NCI-H2227 treated with DMSO at 0.1 percent for 48 hours (cell line): ENCODE data around the gene ESPL1.

Experiments used
- DNase-seq: peaks from one replicate; lab custom pipeline; 2025; lab: John Stamatoyannopoulos, UW

Gene ESPL1

DNA sequence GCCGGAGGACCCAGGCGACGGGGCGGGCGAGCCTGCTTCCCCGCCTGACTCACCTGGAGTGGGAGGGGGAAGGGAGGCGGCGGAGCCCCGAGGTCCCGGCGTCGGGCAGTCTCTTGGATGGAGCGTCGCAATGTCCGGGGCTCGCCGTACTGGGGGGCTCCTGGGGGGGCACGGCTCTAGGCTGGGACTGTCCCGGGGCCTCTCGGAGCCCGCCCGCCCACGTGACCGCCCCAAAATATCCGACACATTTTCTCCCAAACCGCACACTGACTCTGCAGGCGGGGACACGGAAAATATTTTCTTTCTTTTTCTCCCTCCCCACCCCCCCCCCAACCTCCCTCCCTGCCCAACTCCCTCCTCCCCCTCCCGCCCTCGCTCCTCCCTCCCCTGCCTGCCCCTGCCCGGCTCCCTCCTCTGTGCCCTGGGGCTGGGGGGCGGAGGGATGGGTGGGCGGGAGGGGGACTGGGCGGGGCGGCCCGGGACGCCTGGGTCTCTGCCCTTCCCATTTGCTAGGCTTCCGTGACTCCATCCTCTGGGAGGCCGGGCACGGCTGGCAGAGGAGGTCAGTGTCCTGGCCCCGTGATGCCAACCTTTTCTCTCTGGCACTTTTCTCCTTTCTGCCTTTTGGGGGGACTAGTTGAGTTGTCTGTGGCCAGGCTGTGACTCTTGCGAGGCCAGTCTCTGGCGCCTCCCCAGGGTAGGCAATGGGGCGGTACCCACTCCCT lies 36.0 kb upstream of the ESPL1 start, which contains the start of gene RARG:
RARG (minus strand) TSS at position 289 of the 725 bp plus-strand sequence. CDS start 4,664 bp downstream, outside the sequence.
- no peak for DNase-seq

GRCh38 chr12:53232646-53233461 lies 35.2 kb upstream of the ESPL1 start:
- DNase-seq: peak; percentile 20

GRCh38 chr12:53233671-53234121 lies 34.4 kb upstream of the ESPL1 start:
- no peak for DNase-seq

- peak; percentile 49 for DNase-seq
These were observed 33.7 kb upstream of the ESPL1 start for GRCh38 chr12:53234271-53234914.

GRCh38 chr12:53235164-53235563 lies 32.9 kb upstream of the ESPL1 start:
- DNase-seq: no peak

- DNase-seq: no peak
These were observed 32.2 kb upstream of the ESPL1 start for GRCh38 chr12:53235742-53236442.

GRCh38 chr12:53236443-53237111 lies 31.5 kb upstream of the ESPL1 start:
- DNase-seq: no peak

GRCh38 chr12:53239643-53240258 lies 28.3 kb upstream of the ESPL1 start:
- DNase-seq: no peak

DNA sequence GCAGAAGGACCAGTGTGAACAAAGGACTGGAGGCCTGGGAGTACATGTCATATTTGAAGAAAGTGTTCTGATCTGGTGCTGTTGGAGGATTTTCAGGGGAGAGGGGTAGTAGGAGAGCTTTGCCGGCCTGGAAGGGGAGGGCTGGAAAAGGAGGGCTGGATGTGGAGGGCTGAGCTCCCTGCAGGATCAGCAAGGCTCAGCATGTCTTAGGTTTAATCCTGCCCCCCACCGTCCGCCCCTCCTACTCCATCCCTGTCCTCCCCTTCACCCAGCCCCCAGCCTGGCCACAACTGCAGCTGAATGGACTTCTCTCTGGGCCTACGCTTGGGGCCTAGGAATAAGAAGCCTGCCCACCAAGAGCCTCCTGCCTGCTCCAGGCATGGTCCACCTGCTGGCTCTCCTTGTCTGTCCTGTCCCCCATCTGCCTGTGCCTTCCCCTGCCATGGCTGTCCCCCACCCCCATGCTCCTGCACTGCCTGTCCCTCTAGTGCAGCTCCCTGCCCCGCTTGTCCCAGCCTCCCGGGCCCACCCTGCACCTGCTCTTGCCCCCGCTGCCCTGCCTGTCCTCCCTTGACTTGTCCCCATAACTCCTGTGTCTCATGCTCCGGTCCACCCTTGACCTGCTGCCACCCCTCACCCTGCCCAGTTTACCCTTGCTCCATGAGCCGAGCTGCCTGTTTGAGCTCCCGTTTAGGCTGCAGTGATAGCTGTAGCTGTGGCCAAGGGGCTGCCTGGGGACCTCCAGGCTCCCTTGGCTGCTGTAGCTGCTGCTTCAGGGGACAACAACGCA lies 26.3 kb upstream of the ESPL1 start:
- no peak for DNase-seq

DNA sequence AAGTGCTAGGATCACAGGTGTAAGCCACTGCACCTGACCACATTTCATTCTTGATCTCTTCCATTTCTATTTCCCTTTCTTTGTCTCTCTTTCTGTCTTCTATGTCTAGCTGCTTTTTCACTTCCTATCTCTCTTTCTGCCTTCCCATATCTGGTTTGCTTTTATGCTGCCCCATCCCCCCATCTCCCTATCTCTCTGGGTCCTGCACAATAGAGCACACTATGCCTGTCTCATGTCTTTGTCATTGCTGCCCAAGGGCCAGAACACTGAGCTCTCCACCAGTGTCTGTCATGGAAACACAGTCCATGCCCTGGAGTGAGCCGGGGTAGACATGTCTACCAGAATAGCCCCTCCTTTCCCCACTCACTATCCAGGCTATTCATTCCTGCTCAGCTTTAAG lies 23.8 kb upstream of the ESPL1 start:
- no peak for DNase-seq

- no peak for DNase-seq
These were observed 22.8 kb upstream of the ESPL1 start for GRCh38 chr12:53245286-53245685.

DNA sequence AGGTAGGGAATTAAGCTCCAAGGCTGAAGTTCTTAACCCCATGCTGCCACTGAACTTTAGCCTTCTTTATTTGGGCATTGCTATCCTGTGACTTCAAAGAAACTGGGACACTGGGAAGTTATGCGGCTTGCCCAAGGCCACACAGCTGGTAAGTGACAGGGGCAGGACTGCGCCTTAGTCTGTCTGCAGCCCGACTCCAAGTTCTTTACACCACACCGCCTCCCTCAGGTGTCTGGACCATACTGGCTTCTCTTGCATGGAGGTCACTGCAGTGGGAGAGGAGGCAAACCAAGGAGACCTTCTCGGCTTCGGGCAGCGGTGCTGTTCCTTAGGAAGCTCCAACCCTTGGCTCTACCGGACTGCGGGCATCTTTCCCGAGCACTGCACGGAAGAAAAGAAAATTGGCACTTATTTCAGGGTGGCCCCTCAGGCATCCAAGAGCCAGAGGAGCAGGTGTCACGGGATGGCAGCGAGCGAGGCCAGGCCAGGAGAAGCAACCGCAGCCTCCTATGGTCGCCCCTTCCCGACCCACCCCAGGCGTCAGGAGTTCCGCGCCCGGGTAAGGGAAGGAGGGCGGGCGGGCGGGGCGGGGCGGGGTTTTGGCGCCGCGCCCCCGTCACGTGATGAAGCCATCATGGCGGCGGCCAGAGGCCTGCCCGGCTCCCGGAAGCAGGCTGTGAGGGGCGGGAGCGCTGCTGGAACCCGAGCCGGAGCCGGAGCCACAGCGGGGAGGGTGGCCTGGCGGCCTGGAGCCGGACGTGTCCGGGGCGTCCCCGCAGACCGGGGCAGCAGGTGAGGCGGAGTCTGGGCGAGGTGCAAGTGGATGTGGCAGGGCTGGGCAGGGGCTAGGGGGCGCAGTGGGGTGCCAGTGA lies 16.4 kb upstream of the ESPL1 start:
- peak; percentile 42 for DNase-seq

DNA sequence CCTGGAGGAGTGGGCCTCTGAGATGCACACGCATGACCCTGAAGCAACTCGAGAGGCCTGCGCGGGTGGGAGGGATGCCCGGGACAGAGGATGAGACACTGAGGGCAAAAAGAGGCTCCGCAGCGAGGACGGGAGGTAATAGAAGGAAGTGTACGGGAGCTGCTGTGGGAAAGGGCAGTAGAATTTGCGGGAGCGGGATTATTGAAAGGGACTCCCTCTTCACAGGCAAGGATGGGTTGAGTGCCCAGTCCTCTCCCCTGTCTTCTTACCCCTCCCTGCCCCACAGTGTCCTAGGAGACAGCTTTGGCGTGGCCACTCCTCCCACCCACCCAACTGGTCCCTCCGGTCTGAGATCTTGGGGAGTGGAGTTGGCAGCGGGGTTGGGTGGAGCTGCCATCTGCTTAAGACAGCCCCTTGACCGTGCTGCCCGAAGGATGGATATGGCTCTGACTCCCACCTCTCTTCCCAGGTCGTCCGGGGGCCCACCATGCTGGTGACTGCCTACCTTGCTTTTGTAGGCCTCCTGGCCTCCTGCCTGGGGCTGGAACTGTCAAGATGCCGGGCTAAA lies 15.7 kb upstream of the ESPL1 start:
- DNase-seq: no peak

DNA sequence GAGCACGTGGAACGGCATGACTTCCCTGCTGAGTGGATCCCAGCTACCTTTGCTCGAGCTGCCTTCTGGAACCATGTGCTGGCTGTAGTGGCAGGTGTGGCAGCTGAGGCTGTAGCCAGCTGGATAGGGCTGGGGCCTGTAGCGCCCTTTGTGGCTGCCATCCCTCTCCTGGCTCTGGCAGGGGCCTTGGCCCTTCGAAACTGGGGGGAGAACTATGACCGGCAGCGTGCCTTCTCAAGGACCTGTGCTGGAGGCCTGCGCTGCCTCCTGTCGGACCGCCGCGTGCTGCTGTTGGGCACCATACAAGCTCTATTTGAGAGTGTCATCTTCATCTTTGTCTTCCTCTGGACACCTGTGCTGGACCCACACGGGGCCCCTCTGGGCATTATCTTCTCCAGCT lies 14.8 kb upstream of the ESPL1 start:
- no peak for DNase-seq

DNA sequence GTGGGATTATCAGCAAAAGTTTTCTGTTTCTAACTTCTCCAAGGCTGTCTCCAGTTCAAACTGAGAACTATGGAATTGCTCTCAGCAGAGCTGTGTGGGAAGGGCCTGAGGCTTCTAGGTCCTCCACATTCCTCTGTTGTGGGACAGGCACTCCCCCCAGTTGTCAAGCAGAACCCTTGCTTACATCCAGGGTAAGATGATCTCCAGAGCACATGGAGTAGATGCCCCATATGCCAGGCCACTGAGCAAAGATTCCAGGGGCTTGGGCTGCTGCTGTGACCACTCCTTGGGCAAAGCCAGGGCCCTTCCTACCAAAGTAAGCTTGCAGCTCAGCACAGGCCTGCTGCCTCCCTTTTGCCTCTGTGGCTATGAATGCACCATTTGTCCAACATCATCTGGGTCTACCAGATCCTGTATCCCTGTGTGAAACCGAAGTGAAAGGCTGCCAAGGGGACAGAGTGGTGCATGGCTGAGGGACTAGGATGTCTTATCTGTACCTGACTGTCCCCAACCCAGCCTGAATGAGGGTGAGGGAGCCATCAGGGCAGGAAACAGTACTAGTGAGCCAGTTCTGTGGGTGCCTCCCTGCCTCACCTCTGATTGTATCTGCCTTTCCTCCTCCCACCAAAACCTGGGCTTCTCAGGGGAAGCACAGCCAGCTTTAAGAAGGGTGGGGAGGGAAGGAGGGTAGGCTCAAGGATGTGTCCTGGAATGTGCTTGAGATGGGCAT lies 13.1 kb upstream of the ESPL1 start:
- DNase-seq: no peak

DNA sequence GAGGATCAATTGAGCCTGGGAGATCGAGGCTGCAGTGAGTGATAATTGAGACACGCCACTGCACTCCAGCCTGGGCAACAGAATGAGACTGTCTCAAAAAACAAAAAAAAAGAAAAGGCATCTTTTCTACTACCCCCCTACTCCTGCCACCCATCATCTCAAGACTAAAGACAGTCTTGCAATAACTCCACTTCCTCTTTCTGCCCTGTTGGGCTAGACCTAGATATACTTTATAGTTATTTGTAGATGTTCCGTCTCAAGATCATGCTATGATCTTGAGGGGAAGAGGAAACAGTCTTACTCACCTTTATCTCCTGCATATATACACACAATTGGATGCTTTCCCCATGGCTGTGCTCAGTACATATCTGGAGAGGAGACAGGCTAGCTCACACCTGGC lies 12.1 kb upstream of the ESPL1 start:
- no peak for DNase-seq

GRCh38 chr12:53258541-53259539 lies 9.3 kb upstream of the ESPL1 start:
- DNase-seq: no peak
